HG02678 (cell line): ENCODE measurements around the gene GIPC1.

Experiments used
- ATAC-seq: cut with Tn5 transposase; IDR thresholded peaks from one replicate; pipeline ENCODE4 v1.9.1; 2021; ENCODE audit warnings: mild to moderate bottlenecking, moderate library complexity; ENCODE audit not compliant: unreplicated experiment

Gene GIPC1

GRCh38 chr19:14494910-14495671 is 836 bp downstream of the GIPC1 start:
- ATAC-seq: no peak

GRCh38 chr19:14494411-14494810 is 1.5 kb downstream of the GIPC1 start:
- no peak for ATAC-seq

GRCh38 chr19:14492756-14493337 is 3.1 kb downstream of the GIPC1 start:
- no peak for ATAC-seq

GRCh38 chr19:14487370-14488125 is 8.4 kb downstream of the GIPC1 start:
- no peak for ATAC-seq

- ATAC-seq: no peak
Measured at GRCh38 chr19:14482172-14482941, 13.6 kb downstream of the GIPC1 start.

GRCh38 chr19:14480700-14481079 is 15.2 kb downstream of the GIPC1 start:
- no peak for ATAC-seq

GRCh38 chr19:14479975-14480699 is 15.8 kb downstream of the GIPC1 start:
- ATAC-seq: no peak

GRCh38 chr19:14479309-14479974 is 16.5 kb downstream of the GIPC1 start:
- ATAC-seq: no peak

GRCh38 chr19:14478113-14478545 is 17.8 kb downstream of the GIPC1 start:
- ATAC-seq: no peak

- no peak for ATAC-seq
Measured at GRCh38 chr19:14477418-14478112, 18.4 kb downstream of the GIPC1 start.

- ATAC-seq: no peak
Measured at GRCh38 chr19:14476673-14477401, 19.1 kb downstream of the GIPC1 start.

- ATAC-seq: no peak
Measured at GRCh38 chr19:14476327-14476672, 19.6 kb downstream of the GIPC1 start.

GRCh38 chr19:14475251-14476073 is 20.5 kb downstream of the GIPC1 start, which contains the start of gene PTGER1:
TSS of gene PTGER1 (minus strand) at chr19:14475354. CDS start at chr19:14474320, 1,034 bp downstream.
- no peak for ATAC-seq

GRCh38 chr19:14474827-14475226 is 21.1 kb downstream of the GIPC1 start:
- ATAC-seq: no peak

GRCh38 chr19:14473978-14474578 is 21.8 kb downstream of the GIPC1 start:
- no peak for ATAC-seq

GRCh38 chr19:14473073-14473977 is 22.6 kb downstream of the GIPC1 start:
- ATAC-seq: no peak
